Measurements from ENCODE around the gene ID1.
"Not testable (repeated sequence)": the region's sequence is repeated elsewhere in the genome, so short reads cannot be mapped to it uniquely, and the experiment has no call there.

Gene ID1

GRCh38 chr20:31630187-31630790 is 25.2 kb downstream of the ID1 start:
- H3K4me3 ChIP-seq (ENCODE audit: low read length): no peak overlapping the region
- TF ChIP-seq ZNF274 (IDR thresholded peaks at IDR 0.05; ENCODE audit: low read depth, low read length): no peak

- no peak overlapping the region for H3K4me3 ChIP-seq (ENCODE audit: low read length)
Measured at GRCh38 chr20:31632548-31633338, 27.7 kb downstream of the ID1 start.

GRCh38 chr20:31633339-31633914 is 28.3 kb downstream of the ID1 start:
- TF ChIP-seq ZNF274 (IDR thresholded peaks at IDR 0.05; ENCODE audit: low read depth, low read length): no peak
- no peak overlapping the region for H3K4me3 ChIP-seq (ENCODE audit: low read length)

More at GRCh38 chr20:31632548-31633338, 27.7 kb downstream of the ID1 start:
- TF ChIP-seq ZNF274 (IDR thresholded peaks at IDR 0.05; ENCODE audit: low read depth, low read length): no peak

- no peak within 1 kb of the TSS for H3K4me3 ChIP-seq (ENCODE audit: low read length)
- no peak for TF ChIP-seq ZNF274 (IDR thresholded peaks at IDR 0.05; ENCODE audit: low read depth, low read length)
Measured at GRCh38 chr20:31637660-31638059, 32.6 kb downstream of the ID1 start, which contains the start of gene COX4I2. TSS of gene COX4I2 (plus strand) at chr20:31637912. CDS start at chr20:31639018, 1,106 bp downstream.

- TF ChIP-seq ZNF274 (IDR thresholded peaks at IDR 0.05; ENCODE audit: low read depth, low read length): no peak
- no peak overlapping the region for H3K4me3 ChIP-seq (ENCODE audit: low read length)
Measured at GRCh38 chr20:31638317-31638716, 33.2 kb downstream of the ID1 start.

- no peak for TF ChIP-seq ZNF274 (IDR thresholded peaks at IDR 0.05; ENCODE audit: low read depth, low read length)
- H3K4me3 ChIP-seq (ENCODE audit: low read length): no peak overlapping the region
Measured at GRCh38 chr20:31638816-31639215, 33.7 kb downstream of the ID1 start.

- TF ChIP-seq ZNF274 (IDR thresholded peaks at IDR 0.05; ENCODE audit: low read depth, low read length): no peak
- no peak overlapping the region for H3K4me3 ChIP-seq (ENCODE audit: low read length)
Measured at GRCh38 chr20:31640259-31640658, 35.2 kb downstream of the ID1 start.

GRCh38 chr20:31641391-31641790 is 36.3 kb downstream of the ID1 start:
- no peak overlapping the region for H3K4me3 ChIP-seq (ENCODE audit: low read length)
- TF ChIP-seq ZNF274 (IDR thresholded peaks at IDR 0.05; ENCODE audit: low read depth, low read length): no peak

- TF ChIP-seq ZNF274 (IDR thresholded peaks at IDR 0.05; ENCODE audit: low read depth, low read length): no peak
Measured at GRCh38 chr20:31642837-31643236, 37.7 kb downstream of the ID1 start.

GRCh38 chr20:31643522-31643921 is 38.4 kb downstream of the ID1 start:
- TF ChIP-seq ZNF274 (IDR thresholded peaks at IDR 0.05; ENCODE audit: low read depth, low read length): no peak
- H3K4me3 ChIP-seq (ENCODE audit: low read length): no peak overlapping the region

More at GRCh38 chr20:31642837-31643236, 37.7 kb downstream of the ID1 start:
- H3K4me3 ChIP-seq (ENCODE audit: low read length): no peak overlapping the region

- no peak overlapping the region for H3K4me3 ChIP-seq (ENCODE audit: low read length)
- TF ChIP-seq ZNF274 (IDR thresholded peaks at IDR 0.05; ENCODE audit: low read depth, low read length): no peak
Measured at GRCh38 chr20:31644701-31645100, 39.6 kb downstream of the ID1 start.

GRCh38 chr20:31648104-31648503 is 43.0 kb downstream of the ID1 start:
- H3K4me3 ChIP-seq (ENCODE audit: low read length): not testable (repeated sequence)

- H3K4me3 ChIP-seq (ENCODE audit: low read length): no peak overlapping the region
- TF ChIP-seq ZNF274 (IDR thresholded peaks at IDR 0.05; ENCODE audit: low read depth, low read length): no peak
Measured at GRCh38 chr20:31652917-31653396, 47.9 kb downstream of the ID1 start.

GRCh38 chr20:31653561-31653960 is 48.5 kb downstream of the ID1 start:
- TF ChIP-seq ZNF274 (IDR thresholded peaks at IDR 0.05; ENCODE audit: low read depth, low read length): no peak
- H3K4me3 ChIP-seq (ENCODE audit: low read length): no peak overlapping the region

- no peak overlapping the region for H3K4me3 ChIP-seq (ENCODE audit: low read length)
- no peak for TF ChIP-seq ZNF274 (IDR thresholded peaks at IDR 0.05; ENCODE audit: low read depth, low read length)
Measured at GRCh38 chr20:31654534-31654933, 49.4 kb downstream of the ID1 start.

Measured in GM08714 (cell line).